SK-MEL-5 (cell line): ENCODE data around the gene CABLES2. TPM values are rescaled to one million over a fixed set of nuclear protein-coding genes. Genes with fewer than 3 reads are reported as not detected.
"Not testable (repeated sequence)": the region's sequence is repeated elsewhere in the genome, so short reads cannot be mapped to it uniquely, and the experiment has no call there.

ENCODE experiments used
- DNase-seq: peaks from one replicate; pipeline ENCODE4 v3.0.0-alpha.2; 2016; ENCODE audit warnings: low read depth, low spot score
- in situ Hi-C: cut with HindIII; loops from 2 replicates; pipeline ENCODE4 v1.10.0; 2016; ENCODE audit warnings: low sequenced_read_pairs, high pct_unique_total_duplicates, low pct_unique_long_range_greater_than_20kb
- total RNA-seq: library from RNA; depleted of rRNA; stranded (reverse); fragments of >200 nt; shearing (Covaris generic); gene quantifications from 2 replicates; pipeline ENCODE4 v1.2.3, GENCODE V29; 2014

CABLES2 gene
- total RNA-seq, 1 experiment from 2014 or later, result 2.9 TPM

DNA sequence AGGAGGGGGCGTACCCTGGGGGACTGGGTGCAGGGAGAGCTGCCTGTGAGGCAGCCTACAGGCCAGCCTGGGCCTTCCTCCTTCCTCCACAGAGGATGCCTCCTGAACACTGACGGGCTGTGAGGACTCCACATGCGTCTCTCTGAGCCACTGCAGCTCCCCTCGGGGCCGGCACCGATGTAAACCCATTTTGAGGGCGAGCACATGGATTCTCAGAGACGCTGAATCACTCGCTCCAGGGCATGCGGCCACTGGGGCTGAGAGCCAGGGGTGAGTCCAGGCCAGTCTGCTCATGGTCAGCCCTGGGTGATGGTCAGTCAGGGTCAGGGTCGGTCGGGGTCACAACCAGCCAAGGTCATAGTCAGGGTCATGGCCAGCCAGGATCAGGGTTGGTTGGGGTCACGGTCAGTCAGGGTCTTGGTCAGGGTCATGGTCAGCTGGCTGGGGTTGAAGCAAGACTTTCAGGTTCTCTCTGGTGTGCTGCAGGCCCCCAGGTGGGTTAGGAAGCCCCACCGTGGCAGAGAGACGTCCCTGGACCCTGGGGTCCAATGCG, 35.0 kb upstream of the CABLES2 start:
- in situ Hi-C loops, result no loop called here
- DNase-seq, result no peak

DNA sequence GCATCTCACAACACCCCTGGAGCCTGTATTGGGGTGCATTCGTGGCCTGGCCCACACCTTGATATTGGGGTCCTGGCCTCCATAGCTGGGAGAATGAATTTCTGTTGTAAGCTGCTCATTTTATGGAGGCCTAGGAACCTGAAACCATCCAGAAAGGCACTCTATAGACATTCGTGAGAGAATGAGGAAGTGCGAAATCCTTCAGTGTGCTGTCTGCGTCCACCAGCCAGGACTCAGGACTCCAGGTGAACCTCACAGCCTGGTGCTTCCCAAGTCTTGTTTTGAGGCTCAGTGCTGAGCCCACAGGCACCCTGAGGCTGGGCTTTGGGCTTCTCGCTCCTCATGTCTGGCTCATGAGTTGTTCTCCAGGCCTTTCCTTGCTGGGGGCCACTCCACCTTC, 32.1 kb upstream of the CABLES2 start:
- DNase-seq, result no peak
- in situ Hi-C loops, result no loop called here

- in situ Hi-C loops, result no loop called here
- no peak for DNase-seq
These were observed 30.8 kb upstream of the CABLES2 start for GRCh38 chr20:62437927-62438326.

DNA sequence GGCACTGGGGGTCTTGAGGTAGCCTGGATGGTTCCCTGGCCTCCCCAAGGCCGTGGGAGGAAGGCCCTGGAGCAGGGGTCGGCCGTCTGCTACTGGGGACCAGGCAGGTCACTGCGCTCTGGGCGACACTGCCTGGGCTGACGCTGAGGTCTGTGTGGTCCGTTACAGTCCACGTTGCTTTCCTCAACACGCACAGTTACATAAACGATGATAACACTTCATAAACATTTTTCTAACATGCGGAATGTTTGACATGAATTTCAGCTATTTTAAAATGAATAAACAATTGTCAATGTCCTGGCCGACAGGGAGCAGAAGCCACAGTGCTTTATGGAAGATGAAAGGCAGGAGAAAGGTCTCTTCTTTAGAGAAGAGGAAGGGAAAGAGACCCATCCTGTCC, 30.4 kb upstream of the CABLES2 start:
- DNase-seq, result no peak
- in situ Hi-C loops, result no loop called here

DNA sequence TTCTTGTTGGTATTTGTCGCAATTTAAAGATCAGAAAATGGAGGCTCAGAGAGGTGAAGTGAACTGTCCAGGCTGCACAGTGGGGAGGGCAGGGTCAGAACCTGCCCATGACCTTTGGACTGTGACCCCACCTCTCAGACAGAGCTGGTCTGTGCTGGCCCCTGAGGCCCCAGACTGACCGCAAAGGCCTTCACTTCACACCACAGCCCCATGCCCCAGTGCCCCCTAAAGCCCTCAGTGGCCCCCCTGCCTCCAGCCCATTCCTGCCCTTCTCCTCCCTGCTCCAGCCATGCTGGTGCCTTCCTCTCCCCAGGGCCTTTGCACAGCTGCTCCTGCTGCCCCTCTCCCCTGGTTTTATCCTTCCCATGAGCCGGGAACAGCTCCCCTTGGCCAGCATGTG, 29.6 kb upstream of the CABLES2 start:
- in situ Hi-C loops, result no loop called here
- no peak for DNase-seq

DNA sequence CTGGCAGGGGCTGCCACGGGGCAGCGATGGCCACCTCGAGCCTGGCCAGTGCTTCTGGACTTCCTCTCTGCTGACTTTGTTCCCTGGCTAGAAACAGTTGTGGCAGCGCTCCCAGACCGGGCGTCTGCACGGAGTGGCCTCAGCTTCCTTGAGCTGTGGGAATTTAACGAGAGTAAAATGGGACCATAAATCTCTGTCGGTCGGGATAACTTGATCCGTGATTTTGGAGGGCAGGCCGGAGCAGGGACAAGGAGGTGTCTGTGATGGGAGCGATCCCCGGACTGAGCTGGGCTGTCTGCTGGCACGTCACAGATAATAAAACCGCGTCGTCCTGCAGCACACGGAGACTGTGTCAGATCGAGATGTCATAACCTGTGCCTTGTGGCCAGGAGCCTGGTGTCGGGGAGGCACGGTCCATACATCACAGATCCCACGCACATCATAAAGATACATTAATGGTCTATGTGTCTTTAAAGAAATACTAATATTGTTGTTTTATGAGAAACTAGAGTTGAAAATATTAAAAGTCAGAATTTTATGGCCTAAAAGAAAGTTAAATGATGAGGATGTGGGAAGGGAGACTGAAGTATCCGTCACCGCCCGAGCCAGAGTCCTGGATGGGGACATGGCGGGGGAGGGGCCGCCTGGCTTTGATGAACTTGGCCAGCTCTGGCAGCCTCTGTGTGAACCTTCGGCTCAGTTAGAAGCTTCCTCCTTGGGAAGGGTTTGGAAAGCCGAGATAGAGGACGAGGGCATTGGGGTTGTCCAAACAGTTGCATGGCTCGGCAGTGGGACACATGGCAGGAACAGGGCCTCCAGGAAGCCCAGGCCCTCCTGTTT, 26.8 kb upstream of the CABLES2 start:
- DNase-seq, result no peak
- in situ Hi-C loops, result no loop called here

- DNase-seq, result no peak
- in situ Hi-C loops, result no loop called here
These were observed 23.9 kb upstream of the CABLES2 start for GRCh38 chr20:62430866-62431447.

DNA sequence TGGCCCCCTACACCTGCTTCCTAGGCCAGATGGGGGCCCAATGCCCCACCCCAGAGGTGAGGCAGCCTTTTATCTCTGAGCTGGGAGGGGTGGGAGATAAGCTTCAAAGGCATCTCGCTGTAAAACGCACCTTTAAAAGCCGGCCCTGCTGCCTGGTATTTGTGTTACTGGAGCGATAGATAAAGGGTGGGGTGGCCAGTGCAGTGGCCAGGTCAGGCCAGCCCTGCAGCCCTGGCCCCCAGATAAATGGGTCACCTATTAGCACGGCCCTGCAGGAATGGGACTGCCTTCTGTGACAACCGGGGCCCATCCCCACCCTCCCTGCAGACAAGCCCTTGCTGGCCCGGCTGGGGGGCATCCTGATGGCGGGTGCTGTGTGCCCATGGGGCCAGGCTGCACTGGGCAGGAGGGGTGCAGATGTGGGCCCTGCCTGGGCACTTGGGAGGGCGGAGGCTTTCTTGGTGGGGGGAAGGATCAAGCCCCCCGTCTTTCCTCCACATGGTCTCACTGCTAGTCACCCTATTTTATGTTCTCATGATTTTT, 23.3 kb upstream of the CABLES2 start:
- no peak for DNase-seq
- in situ Hi-C loops, result no loop called here

- in situ Hi-C loops, result no loop called here
- no peak for DNase-seq
These were observed 22.6 kb upstream of the CABLES2 start for GRCh38 chr20:62429455-62430310.

- DNase-seq, result no peak
- in situ Hi-C loops, result no loop called here
These were observed 21.6 kb upstream of the CABLES2 start for GRCh38 chr20:62428396-62429295.

DNA sequence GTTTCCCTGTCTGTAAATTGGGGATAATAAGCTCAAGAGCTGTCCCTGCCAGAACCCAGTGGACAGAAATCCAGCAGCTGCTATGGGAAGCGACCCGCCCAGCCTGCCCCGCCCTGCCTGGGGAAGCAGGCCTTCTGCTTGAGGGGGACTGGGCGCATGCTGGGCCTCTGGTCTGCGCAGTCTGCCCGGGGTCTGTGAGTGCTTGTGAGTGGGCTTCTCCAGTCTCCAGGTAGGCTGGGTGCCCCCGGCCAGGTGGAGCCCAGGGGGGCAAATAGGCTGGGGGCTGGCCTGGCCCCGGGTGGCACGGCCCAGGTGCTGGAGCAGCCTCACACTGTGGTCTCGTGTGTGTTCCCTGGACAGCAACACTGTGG, 20.9 kb upstream of the CABLES2 start:
- in situ Hi-C loops, result no loop called here
- DNase-seq, result no peak

DNA sequence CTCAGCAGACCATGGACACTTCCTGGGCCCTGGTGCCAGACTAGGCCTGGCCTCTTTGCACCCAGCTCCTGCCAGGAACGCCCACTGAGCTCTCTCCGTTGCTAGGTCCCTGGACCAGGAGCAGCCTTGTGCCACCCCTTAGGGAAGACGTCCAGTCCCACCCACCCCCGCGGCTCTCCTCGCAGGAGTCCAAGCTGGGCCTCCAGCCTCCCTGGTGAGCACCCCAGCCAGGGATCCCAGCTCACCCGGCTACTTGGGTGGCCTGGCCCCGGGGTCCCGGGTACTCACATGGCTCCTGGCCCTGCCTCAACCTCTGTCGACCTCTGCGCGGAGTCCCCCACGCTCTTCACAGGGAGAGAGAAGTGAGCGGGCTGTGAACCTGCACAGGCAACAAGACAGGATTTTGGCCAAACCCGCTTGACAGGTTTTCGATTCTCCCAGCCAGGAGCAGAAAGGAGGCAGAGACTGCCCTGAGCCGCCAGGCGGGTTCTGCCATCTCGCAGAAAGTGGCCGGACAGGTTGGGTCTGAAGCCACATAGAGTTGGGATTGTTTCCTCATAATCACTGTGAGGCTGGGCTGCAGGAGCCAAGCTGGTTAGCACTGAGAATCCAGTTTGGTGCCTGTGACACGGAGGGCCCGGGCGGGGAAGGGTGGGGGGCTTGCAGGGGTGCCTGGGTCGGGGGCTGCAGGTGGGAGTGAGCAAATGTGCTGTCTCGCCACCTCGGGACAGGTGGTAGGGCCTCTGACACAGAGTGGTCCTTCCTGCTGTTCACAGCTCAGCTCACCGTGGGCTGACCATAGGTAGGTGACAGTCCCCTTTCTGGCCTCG, 20.3 kb upstream of the CABLES2 start, which contains the start of gene RBBP8NL:
Gene RBBP8NL (minus strand): TSS at position 368 of the 830 bp plus-strand sequence. CDS start 7,892 bp downstream, outside the sequence.
- in situ Hi-C loops, result no loop called here
- no peak for DNase-seq

DNA sequence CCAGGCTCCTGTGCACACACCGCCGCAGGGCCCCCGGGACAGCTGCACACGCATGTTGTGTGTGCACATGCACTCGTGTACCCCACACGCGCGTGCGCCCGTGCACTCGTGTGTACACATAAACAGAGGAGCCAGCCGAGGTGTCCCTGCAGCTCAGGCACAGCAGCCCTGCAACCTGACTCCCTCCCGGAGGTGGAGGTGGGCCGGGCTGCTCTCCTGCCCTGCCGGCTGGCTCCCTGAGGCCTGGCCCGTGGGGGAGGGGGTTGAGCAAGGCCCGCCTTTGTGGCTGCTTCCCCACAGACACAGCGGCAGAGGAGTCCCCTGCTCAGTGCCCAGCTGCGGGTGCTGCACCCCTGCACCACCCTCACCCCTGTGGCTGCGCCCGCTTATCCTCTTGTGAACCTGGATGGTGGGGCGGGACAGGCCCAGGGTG, 19.6 kb upstream of the CABLES2 start:
- DNase-seq, result no peak
- in situ Hi-C loops, result no loop called here

DNA sequence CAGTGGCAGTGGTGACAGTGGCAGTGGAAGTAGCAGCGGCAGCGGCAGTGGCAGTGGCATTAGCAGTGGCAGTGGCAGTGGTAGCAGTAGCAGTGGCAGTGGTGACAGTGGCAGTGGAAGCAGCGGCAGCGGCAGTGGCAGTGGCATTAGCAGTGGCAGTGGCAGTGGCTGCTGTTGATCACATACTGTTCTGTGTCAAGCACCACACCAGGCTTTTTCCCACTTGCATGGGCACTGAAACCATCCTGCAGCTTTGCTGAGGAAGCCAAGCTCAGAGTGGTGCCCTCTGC, 18.9 kb upstream of the CABLES2 start:
- in situ Hi-C loops, DNase-seq: not testable (repeated sequence)

GRCh38 chr20:62425281-62426058, 18.4 kb upstream of the CABLES2 start:
- no peak for DNase-seq
- in situ Hi-C loops, result no loop called here
